ENCODE data around the gene SYTL3. TPM values are rescaled to one million over a fixed set of nuclear protein-coding genes. Genes with fewer than 3 reads are reported as not detected.

The SYTL3 gene
- total RNA-seq, 2 experiments from 2014 or later, result 43.5 to 48.3 TPM

DNA sequence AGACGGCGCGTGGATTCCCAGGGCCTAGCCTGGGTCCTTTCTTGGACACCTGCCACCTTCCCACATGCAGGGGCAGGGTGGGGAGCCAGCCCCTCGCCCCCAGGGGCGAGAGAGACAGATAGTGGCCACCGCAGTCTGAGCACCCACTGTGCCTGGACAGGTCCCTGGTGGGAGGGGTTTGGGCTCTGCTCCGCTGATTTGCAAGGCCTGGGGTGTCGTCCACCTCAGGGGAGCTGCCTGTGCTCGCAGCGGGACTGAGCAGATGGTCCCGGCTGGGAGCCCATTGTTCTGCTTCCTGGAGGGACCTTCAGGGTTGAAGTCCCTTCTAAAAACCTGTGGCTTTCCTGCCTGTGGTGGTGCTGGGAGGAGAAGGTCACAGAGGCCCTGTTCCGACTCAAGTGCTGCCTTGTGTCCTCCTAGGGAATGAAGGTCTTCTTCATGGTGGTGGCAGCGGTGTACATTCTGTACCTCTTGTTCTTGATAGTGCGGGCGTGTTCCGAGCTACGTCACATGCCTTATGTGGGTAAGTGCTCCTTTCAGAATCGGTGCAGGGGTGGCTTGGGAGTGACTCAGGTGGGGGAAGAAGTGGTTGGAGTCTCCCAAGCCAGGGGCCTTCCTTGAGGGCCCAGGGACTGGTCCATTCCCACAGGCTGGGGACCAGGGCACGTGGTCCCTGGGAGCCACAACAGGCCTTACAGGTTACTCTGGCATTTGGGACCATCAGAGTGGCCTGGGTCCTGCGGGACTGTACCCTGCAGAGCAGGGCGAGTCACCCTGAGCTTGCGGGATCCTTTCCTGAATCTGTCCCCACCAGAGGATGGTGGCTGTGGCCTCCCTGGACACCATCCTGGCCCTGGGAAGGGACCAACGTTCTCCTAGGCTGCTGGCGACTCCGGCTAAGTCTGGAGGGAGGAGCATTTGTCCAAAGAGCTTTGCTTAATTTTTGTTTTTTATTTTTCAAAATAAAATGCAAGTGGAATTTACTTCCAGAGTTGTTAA, 24.9 kb upstream of the SYTL3 start:
- POLR2A ChIA-PET, result no interaction called here
- H3K27me3 Mint-ChIP-seq (ENCODE audit: low read depth), result no peaks in the 10 kb centered on the region
- peak overlapping the region; percentile 30 for H3K27ac Mint-ChIP-seq
- CTCF ChIA-PET, result interaction anchor here (0.8 kb wide), 1 partner anchor 411 kb away, joined by 3 read pairs; no protein-coding TSS in a partner anchor
- peaks cover 16% of the 10 kb centered on the region for H3K4me1 Mint-ChIP-seq (ENCODE audit: low read depth)
- H3K4me3 Mint-ChIP-seq, result no peak overlapping the region
- H3K36me3 Mint-ChIP-seq (ENCODE audit: low read depth), result peaks cover 54% of the 10 kb centered on the region
- ATAC-seq (no peak), DNase-seq (no peak)
- H3K9me3 Mint-ChIP-seq (ENCODE audit: insufficient read depth), result no peaks in the 10 kb centered on the region

DNA sequence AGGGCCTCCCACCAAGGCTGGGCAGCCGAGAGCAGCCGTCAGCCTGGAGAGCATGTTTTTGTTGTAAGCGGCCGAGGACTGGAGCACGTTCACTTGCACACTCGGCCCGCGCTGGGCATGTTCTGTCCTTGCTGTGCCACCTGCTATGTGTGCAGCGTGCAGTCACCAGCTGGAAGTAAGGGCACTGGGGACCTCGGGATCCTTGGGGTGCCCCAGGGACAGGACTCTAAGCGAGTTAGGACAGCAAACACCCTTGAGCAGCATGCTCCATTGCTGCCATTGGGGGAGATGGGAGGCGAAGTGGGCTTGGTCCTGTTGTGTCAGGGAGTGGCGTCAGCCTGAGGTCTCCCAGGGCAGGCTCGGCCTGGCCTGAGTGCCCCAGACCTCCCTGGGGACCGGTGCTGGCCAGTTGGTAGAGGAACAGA, 24.0 kb upstream of the SYTL3 start:
- Mint-ChIP-seq H3K9me3 (ENCODE audit: insufficient read depth) (no peaks in the 10 kb centered on the region), H3K36me3 (ENCODE audit: low read depth) (peaks cover 52% of the 10 kb centered on the region), H3K4me3 (no peak overlapping the region), H3K4me1 (ENCODE audit: low read depth) (peaks cover 21% of the 10 kb centered on the region), H3K27me3 (ENCODE audit: low read depth) (no peaks in the 10 kb centered on the region), H3K27ac (peak overlapping the region; percentile 12)
- DNase-seq (no peak), ATAC-seq (no peak)
- ChIA-PET POLR2A (no interaction called here), CTCF (no interaction called here)

DNA sequence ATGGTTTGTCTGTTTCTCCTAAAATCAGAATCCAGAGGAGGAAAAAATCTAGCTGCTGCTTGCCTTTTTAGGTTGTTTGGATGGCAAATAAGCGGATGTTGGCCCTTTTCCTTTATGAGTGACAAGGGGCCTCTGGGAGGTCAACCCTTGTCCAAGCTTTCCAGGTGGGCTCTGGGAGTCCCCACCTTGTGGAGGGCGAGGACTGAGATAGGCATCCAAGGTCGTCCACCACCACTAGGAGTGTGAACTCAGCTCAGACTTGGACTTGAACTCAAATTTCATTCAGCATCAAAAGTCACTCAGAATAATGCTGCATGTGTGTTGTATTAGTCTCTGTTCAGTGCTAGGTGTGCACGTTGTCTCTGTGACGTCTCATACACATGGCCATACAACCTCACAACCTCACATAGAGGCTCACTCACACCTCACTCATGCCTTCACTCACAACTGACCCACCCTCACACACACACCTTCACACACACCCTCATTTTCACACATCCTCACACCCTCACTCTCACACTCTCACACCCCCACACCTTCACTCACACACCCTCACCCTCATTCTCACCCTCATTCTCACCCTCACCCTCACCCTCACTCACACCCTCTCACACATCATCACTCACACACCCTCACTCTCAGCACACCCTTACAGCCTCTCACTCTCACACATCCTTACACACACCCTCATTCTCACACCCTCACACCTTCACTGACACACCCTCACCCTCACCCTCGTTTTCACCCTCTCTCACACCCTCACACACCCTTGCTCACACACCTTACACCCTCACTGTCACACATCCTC, 23.3 kb upstream of the SYTL3 start:
- CTCF ChIA-PET, result no interaction called here
- ATAC-seq, result no peak
- H3K9me3 Mint-ChIP-seq (ENCODE audit: insufficient read depth), result no peaks in the 10 kb centered on the region
- H3K36me3 Mint-ChIP-seq (ENCODE audit: low read depth), result peaks cover 59% of the 10 kb centered on the region
- POLR2A ChIA-PET, result no interaction called here
- H3K27ac Mint-ChIP-seq, result peak overlapping the region; percentile 40
- no peaks in the 10 kb centered on the region for H3K27me3 Mint-ChIP-seq (ENCODE audit: low read depth)
- H3K4me3 Mint-ChIP-seq, result no peak overlapping the region
- peaks cover 27% of the 10 kb centered on the region for H3K4me1 Mint-ChIP-seq (ENCODE audit: low read depth)
- peak; percentile 18 for DNase-seq

DNA sequence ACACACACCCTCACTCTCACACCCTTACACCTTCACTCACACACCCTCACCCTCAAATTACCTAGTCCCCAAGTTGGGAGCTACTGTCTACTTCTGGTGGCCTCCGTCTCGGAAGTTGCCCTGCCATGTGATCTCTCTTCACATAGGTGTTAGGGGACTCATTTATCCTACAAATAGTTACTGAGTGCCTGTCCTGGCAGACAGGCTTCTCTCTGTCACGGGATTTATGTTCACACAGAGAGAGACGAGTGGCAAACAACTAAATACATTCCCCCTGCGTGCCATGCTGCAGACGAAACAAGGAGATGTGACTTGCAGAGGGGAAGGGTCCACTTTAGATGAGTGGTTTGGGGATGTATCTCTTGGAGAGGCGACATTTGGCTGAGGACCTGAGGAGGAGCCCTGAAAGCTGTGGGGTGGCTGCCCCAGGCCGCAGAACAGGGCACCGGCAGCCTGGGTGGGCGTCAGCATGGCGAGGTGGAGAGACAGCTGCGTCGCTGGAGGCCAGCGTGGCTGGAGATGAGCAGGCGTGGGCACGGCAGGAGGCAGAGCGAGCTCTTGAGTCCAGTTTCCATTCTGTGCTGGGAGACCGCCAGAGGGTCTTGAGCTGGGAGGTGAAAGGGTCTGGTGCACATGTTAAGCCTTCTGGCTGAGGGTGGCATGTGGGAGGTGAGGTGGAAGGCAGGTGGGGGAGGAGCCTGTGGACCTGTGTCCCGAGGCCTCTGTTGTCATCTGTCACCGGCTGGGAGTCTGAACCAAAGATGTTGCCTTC, 22.5 kb upstream of the SYTL3 start:
- peaks cover 33% of the 10 kb centered on the region for H3K4me1 Mint-ChIP-seq (ENCODE audit: low read depth)
- peak overlapping the region; percentile 40 for H3K27ac Mint-ChIP-seq
- POLR2A ChIA-PET, result no interaction called here
- no peak for ATAC-seq
- DNase-seq, result no peak
- H3K9me3 Mint-ChIP-seq (ENCODE audit: insufficient read depth), result no peaks in the 10 kb centered on the region
- H3K4me3 Mint-ChIP-seq, result no peak overlapping the region
- H3K36me3 Mint-ChIP-seq (ENCODE audit: low read depth), result peaks cover 62% of the 10 kb centered on the region
- CTCF ChIA-PET, result interaction anchor here (1.8 kb wide), 1 partner anchor 26 kb away, joined by 4 read pairs; no protein-coding TSS in a partner anchor
- no peaks in the 10 kb centered on the region for H3K27me3 Mint-ChIP-seq (ENCODE audit: low read depth)

DNA sequence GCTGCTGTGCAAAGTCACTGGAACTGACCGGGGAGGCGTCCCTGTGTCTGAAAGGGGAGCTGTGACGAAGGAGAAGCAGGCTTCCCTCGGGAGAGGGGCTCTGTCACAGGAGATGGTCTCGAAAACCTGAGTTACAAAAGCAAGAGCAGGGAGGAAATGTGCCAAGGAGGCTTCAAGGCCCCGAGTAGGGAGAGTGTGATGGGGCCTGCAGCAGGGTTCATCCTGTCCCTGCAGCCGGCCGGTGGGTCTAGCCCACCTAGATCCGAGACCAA, 22.0 kb upstream of the SYTL3 start:
- ATAC-seq, result no peak
- Mint-ChIP-seq H3K4me3 (no peak overlapping the region), H3K27me3 (ENCODE audit: low read depth) (no peaks in the 10 kb centered on the region), H3K27ac (peak overlapping the region; percentile 40), H3K36me3 (ENCODE audit: low read depth) (peaks cover 61% of the 10 kb centered on the region), H3K9me3 (ENCODE audit: insufficient read depth) (no peaks in the 10 kb centered on the region), H3K4me1 (ENCODE audit: low read depth) (peaks cover 38% of the 10 kb centered on the region)
- peak; percentile 19 for DNase-seq
- ChIA-PET CTCF (interaction anchor here (1.2 to 1.8 kb wide), 3 partner anchors 24 to 63 kb away, joined by 3 to 6 read pairs (median 4); no protein-coding TSS in a partner anchor), POLR2A (interaction anchor here (1.0 kb wide), 1 partner anchor 15 kb away, joined by 3 read pairs; no protein-coding TSS in a partner anchor)

DNA sequence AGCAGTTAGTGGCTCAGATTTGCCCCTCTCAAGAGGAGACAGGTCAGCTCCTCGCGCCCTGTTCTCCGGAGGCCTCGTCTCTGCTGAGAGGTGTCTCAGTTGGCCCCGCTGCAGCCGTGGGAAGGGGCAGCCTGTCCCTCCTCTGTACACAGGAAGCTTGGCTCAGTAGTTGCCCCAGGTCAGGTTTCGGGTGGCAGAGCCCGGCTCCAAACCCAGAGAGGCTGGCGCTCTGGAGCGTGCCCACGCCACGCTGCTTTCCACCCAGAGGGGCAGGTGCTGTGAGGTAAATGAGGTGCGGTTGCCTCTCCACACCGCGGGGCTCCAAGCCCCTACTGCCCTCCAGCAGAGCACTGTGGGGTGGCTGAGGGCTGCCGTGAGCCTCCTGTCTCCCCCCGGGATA, 21.3 kb upstream of the SYTL3 start:
- Mint-ChIP-seq H3K27me3 (ENCODE audit: low read depth) (no peaks in the 10 kb centered on the region), H3K9me3 (ENCODE audit: insufficient read depth) (no peaks in the 10 kb centered on the region), H3K4me3 (no peak overlapping the region), H3K36me3 (ENCODE audit: low read depth) (peaks cover 61% of the 10 kb centered on the region), H3K27ac (no peak overlapping the region), H3K4me1 (ENCODE audit: low read depth) (peaks cover 41% of the 10 kb centered on the region)
- no peak for DNase-seq
- POLR2A ChIA-PET, result interaction anchor here (1.0 kb wide), 1 partner anchor 14 kb away, joined by 3 read pairs; no protein-coding TSS in a partner anchor
- CTCF ChIA-PET, result interaction anchor here (1.2 to 1.8 kb wide), 3 partner anchors 24 to 62 kb away, joined by 3 to 6 read pairs (median 4); no protein-coding TSS in a partner anchor
- ATAC-seq, result no peak

DNA sequence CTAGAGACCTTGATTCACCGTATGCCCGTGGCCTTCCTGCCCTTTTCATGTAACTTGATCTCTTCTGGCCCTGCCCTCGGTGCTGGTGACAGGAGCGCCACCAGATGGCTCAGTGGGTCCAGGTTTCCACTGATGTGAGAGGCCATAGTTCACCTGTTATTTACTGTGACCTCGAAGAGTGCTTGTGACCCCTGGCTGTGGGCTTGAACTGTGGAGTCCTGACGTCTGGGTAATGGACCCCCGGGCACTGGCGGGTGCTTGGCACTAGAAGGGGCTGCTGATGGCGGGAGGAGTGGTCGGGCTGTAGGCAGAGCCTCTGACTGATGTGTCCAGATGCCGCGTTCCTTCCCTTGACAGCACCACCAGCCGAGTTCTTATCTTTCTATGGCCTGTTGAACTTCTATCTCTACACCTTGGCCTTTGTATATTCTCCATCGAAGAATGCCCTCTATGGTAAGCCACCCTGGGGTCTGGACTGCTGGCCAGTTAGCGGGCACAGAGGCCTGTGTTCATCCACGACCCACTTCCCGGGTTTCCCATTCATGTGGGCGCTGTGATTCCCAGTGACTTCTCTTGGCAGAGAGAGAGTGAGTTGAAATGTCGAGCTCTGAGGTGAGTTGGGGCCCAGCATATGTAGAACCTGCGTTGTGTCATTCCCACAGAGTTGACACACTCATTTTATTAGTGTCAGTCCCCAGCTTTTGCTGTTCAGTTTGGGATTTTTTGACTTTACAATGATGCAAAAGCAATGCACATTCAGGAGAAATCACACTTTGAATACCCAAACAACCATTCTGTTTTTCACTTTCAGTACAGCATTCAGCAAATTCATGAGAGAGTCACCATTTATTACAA, 20.3 kb upstream of the SYTL3 start:
- DNase-seq (peak; percentile 37), ATAC-seq (no peak)
- ChIA-PET POLR2A (no interaction called here), CTCF (interaction anchor here (1.1 to 2.2 kb wide), 6 partner anchors 9 to 62 kb away, joined by 3 to 12 read pairs (median 4); no protein-coding TSS in a partner anchor)
- Mint-ChIP-seq H3K4me3 (no peak overlapping the region), H3K36me3 (ENCODE audit: low read depth) (peaks cover 64% of the 10 kb centered on the region), H3K4me1 (ENCODE audit: low read depth) (peaks cover 42% of the 10 kb centered on the region), H3K27me3 (ENCODE audit: low read depth) (no peaks in the 10 kb centered on the region), H3K9me3 (ENCODE audit: insufficient read depth) (no peaks in the 10 kb centered on the region), H3K27ac (peak overlapping the region; percentile 48)

DNA sequence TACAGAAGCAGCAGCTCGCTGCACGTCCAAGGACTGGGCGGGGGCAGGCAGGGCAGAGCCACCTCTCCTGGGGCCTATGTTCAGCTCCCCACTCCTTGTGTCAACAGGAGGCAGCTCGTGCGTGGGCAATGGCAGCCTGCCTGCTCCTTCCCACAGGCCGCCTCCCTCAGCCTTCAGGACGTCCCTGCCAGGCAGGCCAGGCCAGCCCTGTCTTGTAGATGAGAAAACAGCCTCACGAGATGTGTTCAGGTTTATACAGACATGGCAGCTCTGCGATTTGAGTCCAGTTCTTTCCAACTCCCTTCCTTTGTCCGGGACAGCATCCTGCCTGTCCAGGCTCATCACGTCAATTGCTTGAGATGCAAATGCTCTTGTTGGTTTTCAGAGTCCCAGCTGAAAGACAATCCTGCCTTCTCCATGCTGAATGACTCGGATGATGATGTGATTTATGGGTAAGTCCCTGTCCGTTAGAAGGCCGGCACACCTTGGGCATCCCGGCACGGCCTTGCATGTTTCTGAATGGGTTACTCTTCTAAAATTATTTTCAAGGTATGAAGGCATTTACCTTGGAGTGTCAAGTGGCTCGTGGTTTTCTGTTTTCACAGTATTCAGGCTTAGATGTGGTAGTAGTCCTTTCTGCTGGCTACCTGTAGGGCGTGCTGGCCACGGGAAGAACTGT, 18.8 kb upstream of the SYTL3 start:
- peak; percentile 21 for DNase-seq
- ChIA-PET POLR2A (interaction anchor here (0.7 to 1.0 kb wide), 2 partner anchors 13 to 18 kb away, joined by 3 read pairs; no protein-coding TSS in a partner anchor), CTCF (interaction anchor here (1.1 to 2.2 kb wide), 3 partner anchors 8 to 411 kb away, joined by 3 to 12 read pairs (median 4); no protein-coding TSS in a partner anchor)
- ATAC-seq, result no peak
- H3K27me3 Mint-ChIP-seq (ENCODE audit: low read depth), result no peaks in the 10 kb centered on the region
- peak overlapping the region; percentile 61 for H3K27ac Mint-ChIP-seq
- no peaks in the 10 kb centered on the region for H3K9me3 Mint-ChIP-seq (ENCODE audit: insufficient read depth)
- peaks cover 66% of the 10 kb centered on the region for H3K36me3 Mint-ChIP-seq (ENCODE audit: low read depth)
- peaks cover 54% of the 10 kb centered on the region for H3K4me1 Mint-ChIP-seq (ENCODE audit: low read depth)
- H3K4me3 Mint-ChIP-seq, result no peak overlapping the region

DNA sequence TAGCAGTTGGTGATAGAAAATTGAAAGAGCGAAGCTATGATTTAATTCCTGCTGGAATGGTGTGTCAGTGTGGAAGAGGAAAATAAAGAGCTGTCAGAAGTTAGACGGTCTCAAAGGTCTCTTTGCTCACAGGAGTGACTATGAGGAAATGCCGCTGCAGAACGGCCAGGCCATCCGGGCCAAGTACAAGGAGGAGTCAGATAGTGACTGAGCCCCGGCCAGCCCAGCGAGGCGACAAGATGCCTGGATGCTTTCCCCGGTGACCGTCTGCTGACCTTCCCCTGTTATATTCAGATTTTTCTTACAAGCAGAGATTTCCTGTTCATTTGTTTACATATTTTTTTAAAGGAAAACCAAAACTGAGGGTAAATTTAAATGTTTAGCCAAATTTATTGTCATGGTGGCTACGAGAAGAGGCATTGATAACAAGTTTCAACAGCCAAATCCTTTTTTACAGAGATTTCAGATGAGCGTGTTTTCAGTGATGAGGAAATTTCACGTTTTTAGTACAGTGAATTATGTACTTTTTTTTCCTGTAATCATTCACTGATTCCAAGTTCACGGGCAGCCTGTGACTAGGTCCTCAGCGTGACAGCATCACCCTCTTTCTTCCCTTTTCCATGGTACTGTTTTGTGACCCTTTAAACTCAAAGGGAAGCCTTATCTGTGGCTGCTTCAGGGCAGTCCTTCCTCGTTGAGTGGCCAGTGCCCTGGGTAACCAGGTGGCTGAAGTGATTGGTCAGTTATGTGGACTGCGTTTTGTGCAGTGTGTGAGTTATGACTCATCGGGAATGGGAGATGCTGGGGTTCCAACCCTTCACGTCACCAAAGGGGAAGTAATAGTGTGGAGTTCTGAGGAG, 17.9 kb upstream of the SYTL3 start:
- Mint-ChIP-seq H3K4me1 (ENCODE audit: low read depth) (peaks cover 59% of the 10 kb centered on the region), H3K4me3 (no peak overlapping the region), H3K27me3 (ENCODE audit: low read depth) (no peaks in the 10 kb centered on the region), H3K36me3 (ENCODE audit: low read depth) (peaks cover 66% of the 10 kb centered on the region), H3K9me3 (ENCODE audit: insufficient read depth) (no peaks in the 10 kb centered on the region), H3K27ac (peak overlapping the region; percentile 61)
- ChIA-PET CTCF (interaction anchor here (2.2 kb wide), 1 partner anchor 59 kb away, joined by 12 read pairs; no protein-coding TSS in a partner anchor), POLR2A (interaction anchor here (0.8 to 2.3 kb wide), 3 partner anchors 12 to 18 kb away, joined by 3 to 16 read pairs (median 4); partner anchors contain the start of genes DYNLT1 and SYTL3)
- ATAC-seq (no peak), DNase-seq (peak; percentile 18)

Measured in activated CD8-positive, alpha-beta T cell treated with anti-CD3 and anti-CD28 coated beads, Interleukin-2, amount 10 ng/mL, durations not matched to agents 7 days and 5 days (primary cell).